HG03342 (cell line): ENCODE data around the gene FKBP3.

Experiments used
- ATAC-seq: cut with Tn5 transposase; IDR thresholded peaks from one replicate; pipeline ENCODE4 v1.9.1; 2021; ENCODE audit warnings: mild to moderate bottlenecking, moderate library complexity; ENCODE audit not compliant: unreplicated experiment

Gene FKBP3

DNA sequence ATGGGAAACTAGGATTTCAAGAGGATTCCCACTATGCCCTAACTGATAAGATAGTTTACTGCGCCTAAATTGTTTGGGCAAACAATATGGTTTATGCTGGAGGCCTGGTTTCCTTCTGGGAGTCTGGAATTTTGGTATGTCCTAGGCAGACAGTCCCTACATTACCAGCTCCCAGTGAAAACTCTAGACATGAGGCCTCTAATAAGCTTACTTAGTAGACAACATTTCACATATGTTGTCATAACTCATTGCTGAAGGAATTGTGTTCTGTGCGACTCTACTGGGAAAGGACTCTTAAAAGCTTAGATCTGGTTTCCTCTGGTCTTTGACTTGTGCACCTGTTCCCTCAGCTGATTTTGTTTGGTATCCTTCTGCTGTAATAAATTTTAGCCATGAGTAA, 68.3 kb downstream of the FKBP3 start:
- no peak for ATAC-seq
